HG03045 (cell line): ENCODE results near the gene SYCE1.
A peak's percentile ranks its signal among the peaks of the same experiment; 100 is the strongest.
"Not testable (repeated sequence)": the region's sequence is repeated elsewhere in the genome, so short reads cannot be mapped to it uniquely, and the experiment has no call there.

Source experiments
- ATAC-seq: cut with Tn5 transposase; IDR thresholded peaks from one replicate; pipeline ENCODE4 v1.9.1; 2021; ENCODE audit warnings: mild to moderate bottlenecking, moderate library complexity; ENCODE audit not compliant: unreplicated experiment

The SYCE1 gene

GRCh38 chr10:133565441-133566294 lies at the start of gene SYCE1:
SYCE1 (minus strand) TSS chr10:133565583; CDS start chr10:133565529, 54 bp downstream.
- ATAC-seq: peak; percentile 47

GRCh38 chr10:133614830-133615580 lies 49.6 kb upstream of the SYCE1 start:
- no peak for ATAC-seq

GRCh38 chr10:133613699-133614098 lies 48.3 kb upstream of the SYCE1 start:
- no peak for ATAC-seq

- no peak for ATAC-seq
These were observed 45.7 kb upstream of the SYCE1 start for GRCh38 chr10:133611079-133611478.

- no peak for ATAC-seq
These were observed 43.5 kb upstream of the SYCE1 start for GRCh38 chr10:133608855-133609254.

GRCh38 chr10:133603434-133603833 lies 38.1 kb upstream of the SYCE1 start:
- ATAC-seq: not testable (repeated sequence)

GRCh38 chr10:133600657-133601056 lies 35.3 kb upstream of the SYCE1 start:
- no peak for ATAC-seq

GRCh38 chr10:133599869-133600268 lies 34.5 kb upstream of the SYCE1 start:
- ATAC-seq: not testable (repeated sequence)

- no peak for ATAC-seq
These were observed 27.3 kb upstream of the SYCE1 start for GRCh38 chr10:133592716-133593115.

- no peak for ATAC-seq
These were observed 25.6 kb upstream of the SYCE1 start for GRCh38 chr10:133590970-133591359.

GRCh38 chr10:133590226-133590969 lies 25.0 kb upstream of the SYCE1 start:
- no peak for ATAC-seq

- not testable (repeated sequence) for ATAC-seq
These were observed 11.7 kb upstream of the SYCE1 start for GRCh38 chr10:133577037-133577436.

- ATAC-seq: not testable (repeated sequence)
These were observed 8.1 kb upstream of the SYCE1 start for GRCh38 chr10:133573460-133573859.

GRCh38 chr10:133572055-133572454 lies 6.7 kb upstream of the SYCE1 start:
- not testable (repeated sequence) for ATAC-seq

- ATAC-seq: not testable (repeated sequence)
These were observed 4.4 kb upstream of the SYCE1 start for GRCh38 chr10:133569801-133570200.

GRCh38 chr10:133568831-133569527 lies 3.6 kb upstream of the SYCE1 start:
- not testable (repeated sequence) for ATAC-seq

GRCh38 chr10:133568287-133568614 lies 2.9 kb upstream of the SYCE1 start:
- no peak for ATAC-seq

GRCh38 chr10:133567609-133568286 lies 2.4 kb upstream of the SYCE1 start:
- ATAC-seq: no peak

GRCh38 chr10:133567119-133567518 lies 1.7 kb upstream of the SYCE1 start:
- ATAC-seq: no peak

GRCh38 chr10:133564816-133565215 lies 567 bp downstream of the SYCE1 start:
- ATAC-seq: no peak
